A673 (cell line): ENCODE measurements around the gene ADNP2. TPM values are rescaled to one million over a fixed set of nuclear protein-coding genes. Genes with fewer than 3 reads are reported as not detected.

ENCODE experiments used
- BruUV-seq: library from RNA; stranded (reverse); fragments of 400-500 nt; replicated peaks from 2 replicates; lab custom pipeline; 2021; lab: Mats Ljungman, UMichigan
- CTCF ChIA-PET: fragments of 300-600 bp; sonication (Branson Sonifier 250); formaldehyde crosslinking; loops from one replicate; lab custom pipeline; 2022; ENCODE audit warnings: antibody characterized with exemption; lab: Charles Lee
- POLR2A ChIA-PET: fragments of 300-600 bp; sonication (Branson Sonifier 250); formaldehyde crosslinking; loops from one replicate; lab custom pipeline; 2022; ENCODE audit warnings: antibody characterized with exemption; ENCODE audit not compliant: low non-redundant PET; lab: Charles Lee
- DNase-seq: peaks from one replicate; pipeline ENCODE4 v3.0.0-alpha.2; 2015; ENCODE audit warnings: low spot score
- H3K27ac ChIP-seq: fragments of 200-600 bp; sonication (generic); 2 replicates; pipeline ENCODE4 v1.5.1; 2016; ENCODE audit warnings: mixed run types, low read depth, mild to moderate bottlenecking, mixed read lengths, antibody characterized with exemption, low read length; ENCODE audit not compliant: poor library complexity, severe bottlenecking
- H3K27me3 ChIP-seq: fragments of 200-600 bp; sonication (generic); replicated peaks from 2 replicates; pipeline ENCODE4 v1.6.1; 2017; ENCODE audit warnings: mixed run types, low read depth, mild to moderate bottlenecking, mixed read lengths, antibody characterized with exemption, low read length; ENCODE audit not compliant: insufficient read depth, poor library complexity
- H3K36me3 ChIP-seq: fragments of 200-600 bp; sonication (generic); 2 replicates; pipeline ENCODE4 v1.6.1; 2016; ENCODE audit warnings: mixed run types, mild to moderate bottlenecking, mixed read lengths, antibody characterized with exemption, low read length; ENCODE audit not compliant: insufficient read depth, poor library complexity, severe bottlenecking
- H3K4me1 ChIP-seq: fragments of 200-600 bp; sonication (generic); 2 replicates; pipeline ENCODE4 v1.6.1; 2017; ENCODE audit warnings: mixed run types, mild to moderate bottlenecking, mixed read lengths, antibody characterized with exemption, low read length; ENCODE audit not compliant: insufficient read depth, poor library complexity, severe bottlenecking
- H3K4me3 ChIP-seq: fragments of 200-600 bp; sonication (generic); 2 replicates; pipeline ENCODE4 v1.5.1; 2016; ENCODE audit warnings: low read depth, mixed run types, mild to moderate bottlenecking, mixed read lengths, low read length; ENCODE audit not compliant: poor library complexity, severe bottlenecking
- H3K9me3 ChIP-seq: fragments of 200-600 bp; sonication (generic); 2 replicates; pipeline ENCODE4 v1.6.1; 2016; ENCODE audit warnings: mixed run types, low read depth, mild to moderate bottlenecking, mixed read lengths, antibody characterized with exemption, low read length; ENCODE audit not compliant: poor library complexity, severe bottlenecking
- EZH2 ChIP-seq: fragments of 200-600 bp; sonication (generic); IDR thresholded peaks from 2 replicates; pipeline ENCODE4 v1.6.1; 2017; ENCODE audit warnings: borderline replicate concordance, low read depth, mild to moderate bottlenecking, mixed read lengths, antibody characterized with exemption, low read length; ENCODE audit not compliant: poor library complexity, severe bottlenecking
- intact Hi-C: fragments of 100-400 bp; cut with micrococcal nuclease; formaldehyde crosslinking; loops from one replicate; pipeline ENCODE4 v1.10.0; 2022; ENCODE audit not compliant: unreplicated experiment
- total RNA-seq: library from RNA; stranded (reverse); gene quantifications from 2 replicates; pipeline ENCODE4 v1.2.3, GENCODE V29; 2021
- TF ChIP-seq, protein P1 (sequence below): fragments of 300-800, 200-600 bp; sonication (generic); conservative IDR thresholded peaks from 2 replicates; pipeline ENCODE4 v1.5.1; 2017; ENCODE audit warnings: low read depth, mild to moderate bottlenecking, antibody characterized with exemption, low read length, moderate library complexity, mixed read lengths

Gene ADNP2
- total RNA-seq, 1 experiment from 2014 or later, result 27.5 TPM

DNA sequence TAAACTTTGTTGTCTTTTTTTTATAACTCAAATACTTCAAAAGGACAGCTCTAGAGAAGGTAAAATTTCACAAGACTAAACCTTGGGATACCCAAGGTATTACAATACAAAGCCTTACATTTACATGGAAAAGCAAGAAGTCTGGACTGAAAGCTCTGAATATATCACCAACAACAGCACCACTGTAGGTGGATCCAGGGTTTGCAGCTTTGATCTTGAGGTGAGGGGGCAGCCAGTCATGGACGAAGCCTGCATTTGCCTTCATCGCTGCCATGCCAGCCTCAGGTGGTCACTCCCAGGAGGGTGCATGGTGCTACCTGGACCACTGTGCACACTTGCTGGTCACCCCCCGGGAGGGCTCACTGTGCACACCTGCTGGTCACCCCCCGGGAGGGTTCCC, 38.2 kb upstream of the ADNP2 start:
- Histone ChIP-seq H3K36me3 (no peaks in the 10 kb centered on the region), H3K27me3 (no peaks in the 10 kb centered on the region), H3K9me3 (no peaks in the 10 kb centered on the region), H3K4me3 (no peak overlapping the region), H3K27ac (no peak overlapping the region), H3K4me1 (no peaks in the 10 kb centered on the region)
- ChIA-PET CTCF (no interaction called here), POLR2A (interaction anchor here (0.7 kb wide), 1 partner anchor 152 kb away, joined by 3 read pairs; no protein-coding TSS in a partner anchor)
- intact Hi-C loops, result no loop called here
- DNase-seq, result no peak
- TF ChIP-seq EZH2, result no peak
- TF ChIP-seq, protein P1, sequence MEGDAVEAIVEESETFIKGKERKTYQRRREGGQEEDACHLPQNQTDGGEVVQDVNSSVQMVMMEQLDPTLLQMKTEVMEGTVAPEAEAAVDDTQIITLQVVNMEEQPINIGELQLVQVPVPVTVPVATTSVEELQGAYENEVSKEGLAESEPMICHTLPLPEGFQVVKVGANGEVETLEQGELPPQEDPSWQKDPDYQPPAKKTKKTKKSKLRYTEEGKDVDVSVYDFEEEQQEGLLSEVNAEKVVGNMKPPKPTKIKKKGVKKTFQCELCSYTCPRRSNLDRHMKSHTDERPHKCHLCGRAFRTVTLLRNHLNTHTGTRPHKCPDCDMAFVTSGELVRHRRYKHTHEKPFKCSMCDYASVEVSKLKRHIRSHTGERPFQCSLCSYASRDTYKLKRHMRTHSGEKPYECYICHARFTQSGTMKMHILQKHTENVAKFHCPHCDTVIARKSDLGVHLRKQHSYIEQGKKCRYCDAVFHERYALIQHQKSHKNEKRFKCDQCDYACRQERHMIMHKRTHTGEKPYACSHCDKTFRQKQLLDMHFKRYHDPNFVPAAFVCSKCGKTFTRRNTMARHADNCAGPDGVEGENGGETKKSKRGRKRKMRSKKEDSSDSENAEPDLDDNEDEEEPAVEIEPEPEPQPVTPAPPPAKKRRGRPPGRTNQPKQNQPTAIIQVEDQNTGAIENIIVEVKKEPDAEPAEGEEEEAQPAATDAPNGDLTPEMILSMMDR, result no peak
- no TSS peak for BruUV-seq

DNA sequence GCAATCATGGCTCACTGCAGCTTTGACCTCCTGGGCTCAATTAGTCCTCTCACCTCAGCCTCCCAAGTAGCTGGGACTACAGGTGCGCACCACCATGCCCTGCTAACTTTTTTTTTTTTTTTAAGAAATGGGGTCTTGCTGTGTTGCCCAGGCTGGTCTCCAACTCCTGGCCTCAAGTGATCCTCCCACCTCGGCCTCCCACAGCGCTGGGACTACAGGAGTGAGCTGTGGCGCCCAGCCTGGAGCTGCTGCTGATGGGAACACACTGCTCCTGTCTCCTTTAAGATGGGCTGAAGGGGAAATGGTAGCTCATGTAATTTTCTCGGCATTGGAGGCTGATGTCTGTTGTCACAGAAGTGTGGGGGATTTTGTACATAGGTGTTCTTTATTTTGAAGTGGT, 34.9 kb upstream of the ADNP2 start:
- no peaks in the 10 kb centered on the region for H3K36me3 ChIP-seq
- no TSS peak for BruUV-seq
- CTCF ChIA-PET, result no interaction called here
- intact Hi-C loops, result no loop called here
- no peak overlapping the region for H3K4me3 ChIP-seq
- no peaks in the 10 kb centered on the region for H3K4me1 ChIP-seq
- H3K9me3 ChIP-seq, result no peaks in the 10 kb centered on the region
- DNase-seq, result no peak
- POLR2A ChIA-PET, result no interaction called here
- TF ChIP-seq EZH2, result no peak
- TF ChIP-seq, protein P1, result no peak
- H3K27me3 ChIP-seq, result no peaks in the 10 kb centered on the region
- H3K27ac ChIP-seq, result no peak overlapping the region

DNA sequence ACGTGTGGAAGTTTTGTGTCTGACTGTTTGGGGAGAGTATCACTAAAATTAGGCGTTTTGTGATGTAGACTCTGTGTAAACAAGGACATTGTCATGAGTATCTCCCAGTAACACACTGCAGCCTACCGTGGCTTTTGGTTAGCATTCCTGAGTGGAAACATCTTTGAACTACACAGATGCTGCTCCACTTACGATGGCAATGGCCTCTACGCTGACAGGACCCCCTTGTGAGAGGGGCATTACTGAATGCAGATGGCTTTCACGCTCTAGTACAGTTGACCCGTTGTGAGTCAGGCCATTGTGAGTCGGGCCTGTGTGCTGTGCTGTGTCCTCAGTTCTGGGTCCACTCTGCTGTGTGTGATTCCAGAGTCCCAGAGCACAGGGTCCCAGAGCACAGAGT, 34.4 kb upstream of the ADNP2 start:
- TF ChIP-seq EZH2, result no peak
- TF ChIP-seq, protein P1, result no peak
- Histone ChIP-seq H3K4me1 (no peaks in the 10 kb centered on the region), H3K9me3 (no peaks in the 10 kb centered on the region), H3K36me3 (no peaks in the 10 kb centered on the region), H3K27me3 (no peaks in the 10 kb centered on the region), H3K4me3 (no peak overlapping the region), H3K27ac (no peak overlapping the region)
- ChIA-PET POLR2A (no interaction called here), CTCF (no interaction called here)
- no peak for DNase-seq
- intact Hi-C loops, result no loop called here
- no TSS peak for BruUV-seq
